OCI-LY7 (cell line): ENCODE measurements around the gene ZNF669.

ENCODE experiments used
- CTCF ChIP-seq: fragments of 200-600 bp; sonication (generic); conservative IDR thresholded peaks from 2 replicates; pipeline ENCODE4 v1.5.1; 2014; ENCODE audit warnings: mild to moderate bottlenecking, antibody characterized with exemption, low read length, moderate library complexity, mixed read lengths
- EZH2phosphoT487 ChIP-seq: fragments of 200-600 bp; sonication (generic); IDR thresholded peaks from 2 replicates; pipeline ENCODE4 v1.6.1; 2018; ENCODE audit warnings: low read depth, borderline replicate concordance, mild to moderate bottlenecking, mixed run types, antibody characterized with exemption, low read length, moderate library complexity, mixed read lengths

GRCh38 chr1:247064304-247064703 lies 39.9 kb downstream of the ZNF669 start:
- TF ChIP-seq CTCF (no peak), EZH2phosphoT487 (no peak)
